HCT116 (cell line): Measurements from ENCODE around the gene ASMTL.

Experiments
- EZH2 ChIP-seq: fragments of 200-600 bp; sonication (generic); IDR thresholded peaks from 2 replicates; pipeline ENCODE4 v1.6.1; 2017; ENCODE audit warnings: antibody characterized with exemption, mixed run types
- POLR2A ChIP-seq: IDR thresholded peaks from 2 replicates; pipeline ENCODE4 v1.7.0; 2011; ENCODE audit warnings: borderline replicate concordance; ENCODE audit not compliant: insufficient read depth, insufficient read length; ENCODE audit errors: extremely low read depth
- TF ChIP-seq, protein P1 (sequence below), 3 experiments: fragments of 200-600 bp in 1 of 3; sonication (generic) in 1 of 3; IDR thresholded peaks in 2 of 3; conservative IDR thresholded peaks in 1 of 3; 2 replicates each; pipeline ENCODE4 v1.5.1; 2012 to 2017; ENCODE audit warnings: low read depth in 2 of 3, low read length in 2 of 3, antibody characterized with exemption in 1 of 3, borderline replicate concordance in 1 of 3, control low read depth in 1 of 3, mild to moderate bottlenecking in 1 of 3, mixed read lengths in 1 of 3, mixed run types in 1 of 3, moderate library complexity in 1 of 3; ENCODE audit not compliant: insufficient read depth in 1 of 3

GRCh38 chrX:1394731-1395501 is 57.8 kb downstream of the ASMTL start:
- TF ChIP-seq EZH2, result no peak
- TF ChIP-seq, protein P1, sequence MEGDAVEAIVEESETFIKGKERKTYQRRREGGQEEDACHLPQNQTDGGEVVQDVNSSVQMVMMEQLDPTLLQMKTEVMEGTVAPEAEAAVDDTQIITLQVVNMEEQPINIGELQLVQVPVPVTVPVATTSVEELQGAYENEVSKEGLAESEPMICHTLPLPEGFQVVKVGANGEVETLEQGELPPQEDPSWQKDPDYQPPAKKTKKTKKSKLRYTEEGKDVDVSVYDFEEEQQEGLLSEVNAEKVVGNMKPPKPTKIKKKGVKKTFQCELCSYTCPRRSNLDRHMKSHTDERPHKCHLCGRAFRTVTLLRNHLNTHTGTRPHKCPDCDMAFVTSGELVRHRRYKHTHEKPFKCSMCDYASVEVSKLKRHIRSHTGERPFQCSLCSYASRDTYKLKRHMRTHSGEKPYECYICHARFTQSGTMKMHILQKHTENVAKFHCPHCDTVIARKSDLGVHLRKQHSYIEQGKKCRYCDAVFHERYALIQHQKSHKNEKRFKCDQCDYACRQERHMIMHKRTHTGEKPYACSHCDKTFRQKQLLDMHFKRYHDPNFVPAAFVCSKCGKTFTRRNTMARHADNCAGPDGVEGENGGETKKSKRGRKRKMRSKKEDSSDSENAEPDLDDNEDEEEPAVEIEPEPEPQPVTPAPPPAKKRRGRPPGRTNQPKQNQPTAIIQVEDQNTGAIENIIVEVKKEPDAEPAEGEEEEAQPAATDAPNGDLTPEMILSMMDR (IDR thresholded peaks at IDR 0.05 in 2 of 3, conservative IDR thresholded peaks at IDR 0.05 in 1 of 3; ENCODE audit: borderline replicate concordance in 1 of 3, insufficient read depth in 1 of 3, low read depth in 2 of 3, low read length in 2 of 3), result no peak
- no peak for TF ChIP-seq POLR2A
